ENCODE data around the gene RAD54L2. TPM values are rescaled to one million over a fixed set of nuclear protein-coding genes. Genes with fewer than 3 reads are reported as not detected.
"Not testable (repeated sequence)": the region's sequence is repeated elsewhere in the genome, so short reads cannot be mapped to it uniquely, and the experiment has no call there.

The RAD54L2 gene
- total RNA-seq, 3 donors from 2014 or later: 16.1 to 32.8 (median 16.3) TPM

DNA sequence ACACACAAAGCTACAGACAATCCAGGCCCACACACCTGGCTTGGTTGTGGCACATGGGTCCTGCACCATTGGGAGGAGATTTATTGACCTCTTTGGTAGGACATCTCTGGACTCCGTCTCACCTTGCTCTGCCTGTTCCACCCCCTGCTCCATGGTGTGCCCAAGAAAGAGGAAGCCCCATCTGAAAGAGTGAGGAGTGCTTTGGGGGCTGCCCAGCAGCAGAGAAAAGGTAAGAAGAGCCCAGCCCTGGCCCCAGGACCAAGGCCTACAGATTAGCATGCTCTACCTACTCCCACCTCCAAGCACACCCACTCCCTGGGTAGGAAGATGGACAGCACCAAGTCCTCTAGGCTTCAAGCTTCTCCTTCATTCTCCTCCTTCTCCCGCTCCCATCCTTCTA lies 35.5 kb upstream of the RAD54L2 start:
- no peak for DNase-seq
- H3K4me1 ChIP-seq (ENCODE audit: low read depth): no peaks in the 10 kb centered on the region
- intact Hi-C loops (cut with DNase I, micrococcal nuclease): loop anchor here (5.0 to 10.0 kb wide), 2 partner anchors 164 to 302 kb away; no protein-coding TSS in a partner anchor
- TF ChIP-seq, protein P1, sequence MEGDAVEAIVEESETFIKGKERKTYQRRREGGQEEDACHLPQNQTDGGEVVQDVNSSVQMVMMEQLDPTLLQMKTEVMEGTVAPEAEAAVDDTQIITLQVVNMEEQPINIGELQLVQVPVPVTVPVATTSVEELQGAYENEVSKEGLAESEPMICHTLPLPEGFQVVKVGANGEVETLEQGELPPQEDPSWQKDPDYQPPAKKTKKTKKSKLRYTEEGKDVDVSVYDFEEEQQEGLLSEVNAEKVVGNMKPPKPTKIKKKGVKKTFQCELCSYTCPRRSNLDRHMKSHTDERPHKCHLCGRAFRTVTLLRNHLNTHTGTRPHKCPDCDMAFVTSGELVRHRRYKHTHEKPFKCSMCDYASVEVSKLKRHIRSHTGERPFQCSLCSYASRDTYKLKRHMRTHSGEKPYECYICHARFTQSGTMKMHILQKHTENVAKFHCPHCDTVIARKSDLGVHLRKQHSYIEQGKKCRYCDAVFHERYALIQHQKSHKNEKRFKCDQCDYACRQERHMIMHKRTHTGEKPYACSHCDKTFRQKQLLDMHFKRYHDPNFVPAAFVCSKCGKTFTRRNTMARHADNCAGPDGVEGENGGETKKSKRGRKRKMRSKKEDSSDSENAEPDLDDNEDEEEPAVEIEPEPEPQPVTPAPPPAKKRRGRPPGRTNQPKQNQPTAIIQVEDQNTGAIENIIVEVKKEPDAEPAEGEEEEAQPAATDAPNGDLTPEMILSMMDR (IDR thresholded peaks at IDR 0.05): no peak
- no peak overlapping the region for H3K4me3 ChIP-seq
- no peaks in the 10 kb centered on the region for H3K9me3 ChIP-seq
- no peak for ATAC-seq
- no peaks in the 10 kb centered on the region for H3K36me3 ChIP-seq (ENCODE audit: low read depth)

DNA sequence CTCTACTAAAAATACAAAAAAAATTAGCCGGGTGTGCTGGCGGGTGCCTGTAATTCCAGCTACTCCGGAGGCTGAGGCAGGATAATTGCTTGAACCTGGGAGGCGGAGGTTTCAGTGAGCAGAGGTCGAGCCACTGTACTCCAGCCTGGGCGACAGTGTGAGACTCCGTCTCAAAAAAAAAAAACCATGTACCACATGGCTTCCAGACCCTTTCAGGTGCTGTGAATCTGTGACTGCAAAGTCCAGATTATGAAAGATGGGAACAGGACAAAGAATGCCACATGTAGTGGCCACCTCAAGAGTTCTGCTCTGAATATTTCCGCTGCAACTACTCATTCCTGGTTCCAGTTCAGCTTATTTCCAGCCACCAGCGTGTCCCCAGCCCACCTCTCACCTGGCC lies 30.3 kb upstream of the RAD54L2 start:
- intact Hi-C loops (cut with DNase I, micrococcal nuclease): loop anchor here in 1 of 2 donors (10.0 kb wide), 1 partner anchor 297 kb away; no protein-coding TSS in a partner anchor
- TF ChIP-seq, protein P1 (IDR thresholded peaks at IDR 0.05): no peak
- no peak for DNase-seq
- no peaks in the 10 kb centered on the region for H3K9me3 ChIP-seq
- no peaks in the 10 kb centered on the region for H3K4me1 ChIP-seq (ENCODE audit: low read depth)
- H3K36me3 ChIP-seq (ENCODE audit: low read depth): no peaks in the 10 kb centered on the region
- no peak overlapping the region for H3K4me3 ChIP-seq
- no peak for ATAC-seq

DNA sequence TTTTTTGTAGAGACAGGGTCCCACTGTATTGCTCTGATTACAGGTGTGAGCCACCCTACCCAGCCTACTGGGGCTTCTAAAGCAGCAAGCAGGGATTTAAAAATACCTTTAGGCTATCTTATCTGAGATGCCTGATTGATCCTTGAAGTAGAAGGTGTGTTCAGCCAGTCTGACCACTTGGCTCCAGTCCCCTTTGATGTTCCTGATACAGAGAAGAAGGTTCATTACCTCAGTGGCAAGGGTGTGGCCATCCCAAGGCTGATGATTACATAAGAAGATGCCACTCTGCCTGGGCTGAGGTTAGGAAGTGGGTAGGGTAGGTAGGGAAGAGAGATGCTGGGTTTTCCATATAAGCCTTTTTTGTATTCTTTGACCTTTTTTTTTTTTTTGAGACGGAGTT lies 27.5 kb upstream of the RAD54L2 start:
- Histone ChIP-seq H3K4me3 (no peak overlapping the region), H3K36me3 (ENCODE audit: low read depth) (no peaks in the 10 kb centered on the region), H3K4me1 (ENCODE audit: low read depth) (no peaks in the 10 kb centered on the region), H3K9me3 (no peaks in the 10 kb centered on the region)
- DNase-seq (no peak), ATAC-seq (no peak)
- intact Hi-C loops (cut with DNase I, micrococcal nuclease): no loop called here
- TF ChIP-seq, protein P1 (IDR thresholded peaks at IDR 0.05): no peak

DNA sequence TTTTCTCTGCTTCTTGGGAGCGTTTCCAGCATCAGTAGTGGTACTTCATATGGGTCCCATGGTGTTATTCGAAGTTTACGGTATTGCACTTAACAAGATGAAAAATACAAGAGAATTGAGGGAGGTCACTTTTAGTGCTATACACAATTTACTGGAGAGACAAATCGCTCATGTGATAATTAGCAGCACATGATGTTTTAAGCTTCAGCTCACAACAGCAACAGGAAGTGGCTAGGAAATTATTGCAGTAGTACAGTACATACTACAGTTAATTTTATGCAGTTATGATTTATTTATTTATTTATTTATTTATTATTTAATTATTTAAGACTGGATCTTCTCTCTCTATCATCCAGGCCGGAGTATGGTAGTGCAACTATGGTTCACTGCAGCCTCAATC lies 24.3 kb upstream of the RAD54L2 start:
- ATAC-seq: no peak
- intact Hi-C loops (cut with DNase I, micrococcal nuclease): no loop called here
- Histone ChIP-seq H3K9me3 (no peaks in the 10 kb centered on the region), H3K36me3 (ENCODE audit: low read depth) (no peaks in the 10 kb centered on the region), H3K4me3 (no peak overlapping the region), H3K4me1 (ENCODE audit: low read depth) (no peaks in the 10 kb centered on the region)
- no peak for DNase-seq
- TF ChIP-seq, protein P1 (IDR thresholded peaks at IDR 0.05): no peak

DNA sequence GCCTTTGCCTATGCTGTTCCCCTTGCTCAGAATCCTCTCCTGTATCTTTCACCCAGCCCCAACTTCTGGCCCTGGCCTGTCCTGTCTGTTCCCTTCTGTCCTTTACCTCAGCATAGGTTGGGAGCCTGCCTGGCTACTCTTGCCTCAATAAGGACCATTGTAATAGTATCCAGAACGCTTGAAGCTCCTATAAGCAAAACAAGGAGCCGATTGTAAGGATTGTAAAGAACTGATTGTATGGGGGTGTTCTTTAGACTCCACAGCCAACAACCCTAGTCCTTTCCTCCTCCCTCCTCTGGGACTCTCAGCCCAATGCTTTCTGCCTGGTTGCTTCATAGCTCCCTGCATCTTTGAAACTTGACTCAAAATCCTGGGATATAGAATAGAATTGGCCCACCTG lies 18.7 kb upstream of the RAD54L2 start:
- TF ChIP-seq, protein P1 (IDR thresholded peaks at IDR 0.05): no peak
- Histone ChIP-seq H3K36me3 (ENCODE audit: low read depth) (no peaks in the 10 kb centered on the region), H3K4me3 (no peak overlapping the region), H3K9me3 (no peaks in the 10 kb centered on the region), H3K4me1 (ENCODE audit: low read depth) (no peaks in the 10 kb centered on the region)
- ATAC-seq (no peak), DNase-seq (no peak)
- intact Hi-C loops (cut with DNase I, micrococcal nuclease): no loop called here

DNA sequence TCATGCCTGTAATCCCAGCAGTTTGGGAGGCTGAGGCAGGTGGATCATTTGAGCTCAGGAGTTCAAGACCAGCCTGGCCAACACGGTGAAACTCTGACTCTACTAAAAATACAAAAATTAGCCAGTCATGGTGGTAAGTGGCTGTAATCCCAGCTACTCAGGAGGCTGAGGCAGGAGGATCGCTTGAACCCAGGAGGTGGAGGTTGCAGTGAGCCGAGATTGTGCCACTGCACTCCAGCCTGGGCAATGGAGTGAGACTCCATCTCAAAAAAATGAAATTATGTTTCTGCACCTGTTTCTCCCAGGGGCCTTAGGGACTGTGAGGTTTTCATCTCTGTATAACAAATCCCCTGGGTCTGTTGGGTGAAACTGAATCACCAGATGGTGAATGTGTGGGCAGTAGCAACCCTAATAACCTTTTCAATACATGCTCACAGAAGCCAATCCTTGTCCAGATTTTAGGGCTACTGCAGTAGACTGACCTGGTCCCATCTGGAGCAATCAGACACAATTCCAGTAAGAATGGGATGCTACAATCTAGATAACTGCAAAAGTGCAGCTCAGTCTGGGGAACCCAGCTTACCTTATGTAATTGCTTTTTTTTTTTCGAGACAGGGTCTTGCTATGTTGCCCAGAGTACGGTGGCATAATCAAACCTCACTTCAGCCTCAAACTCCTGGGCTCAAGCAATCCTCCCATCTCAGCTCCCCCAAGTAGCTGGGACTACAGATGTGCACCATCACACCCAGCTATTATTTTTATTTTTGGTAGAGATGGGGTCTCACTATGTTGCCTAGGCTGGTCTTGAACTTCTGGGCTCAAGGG lies 17.4 kb upstream of the RAD54L2 start:
- not testable (repeated sequence) for ATAC-seq

More for the DNA sequence above, 17.4 kb upstream of the RAD54L2 start:
- H3K9me3 ChIP-seq; H3K4me3 ChIP-seq; H3K36me3 ChIP-seq (ENCODE audit: low read depth); intact Hi-C loops (cut with DNase I, micrococcal nuclease); H3K4me1 ChIP-seq (ENCODE audit: low read depth); DNase-seq: not testable (repeated sequence)
